Brain pericyte (primary cell): ENCODE data around the gene NDRG4.

Source experiments
- DNase-seq: peaks from one replicate; pipeline ENCODE4 v3.0.0-alpha.2; 2012; ENCODE audit warnings: low read depth, low spot score

The NDRG4 gene, protein sequence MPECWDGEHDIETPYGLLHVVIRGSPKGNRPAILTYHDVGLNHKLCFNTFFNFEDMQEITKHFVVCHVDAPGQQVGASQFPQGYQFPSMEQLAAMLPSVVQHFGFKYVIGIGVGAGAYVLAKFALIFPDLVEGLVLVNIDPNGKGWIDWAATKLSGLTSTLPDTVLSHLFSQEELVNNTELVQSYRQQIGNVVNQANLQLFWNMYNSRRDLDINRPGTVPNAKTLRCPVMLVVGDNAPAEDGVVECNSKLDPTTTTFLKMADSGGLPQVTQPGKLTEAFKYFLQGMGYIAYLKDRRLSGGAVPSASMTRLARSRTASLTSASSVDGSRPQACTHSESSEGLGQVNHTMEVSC

DNA sequence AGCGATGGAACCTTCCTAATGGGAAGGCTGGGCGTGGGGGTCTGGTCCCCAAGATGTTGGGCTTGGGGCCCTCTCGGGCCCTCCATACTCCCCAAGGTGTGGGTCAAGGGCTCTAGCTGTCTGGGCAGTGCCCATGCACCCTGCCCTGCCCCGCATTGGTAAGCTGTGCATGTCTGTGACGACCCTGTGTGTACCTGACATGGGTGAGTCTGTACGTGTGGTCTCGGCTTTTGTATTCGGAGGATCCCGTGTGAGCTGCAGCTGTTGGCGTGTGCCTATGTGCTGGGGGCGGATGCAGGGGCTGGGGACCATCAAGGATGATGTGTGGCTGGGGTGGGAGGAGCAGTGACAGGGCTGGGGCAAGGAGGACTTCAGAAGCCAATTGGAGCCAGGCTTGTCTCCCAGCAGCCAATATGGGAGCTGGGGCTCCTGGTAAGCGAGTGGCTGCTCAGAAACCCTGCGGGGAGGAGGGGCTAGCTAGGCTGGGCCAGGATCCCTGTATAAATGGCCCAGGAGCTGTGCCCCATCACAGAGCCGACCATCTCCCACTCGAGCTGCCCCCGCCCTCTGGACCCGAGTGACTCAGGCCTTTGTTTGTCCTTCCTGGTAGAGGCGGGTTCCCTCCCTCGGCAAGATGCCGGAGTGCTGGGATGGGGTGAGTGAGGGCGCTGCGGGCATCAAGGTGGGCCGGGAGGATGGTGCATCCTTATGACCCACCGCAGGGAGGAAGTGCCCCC, at the start of gene NDRG4:
Gene NDRG4, plus strand, starts transcription at position 529 of the 737 bp plus-strand sequence. Its CDS starts 106 bp downstream, at position 635.
- peak; percentile 42 for DNase-seq

GRCh38 chr16:58450590-58450989, 49.4 kb upstream of the NDRG4 start:
- no peak for DNase-seq

DNA sequence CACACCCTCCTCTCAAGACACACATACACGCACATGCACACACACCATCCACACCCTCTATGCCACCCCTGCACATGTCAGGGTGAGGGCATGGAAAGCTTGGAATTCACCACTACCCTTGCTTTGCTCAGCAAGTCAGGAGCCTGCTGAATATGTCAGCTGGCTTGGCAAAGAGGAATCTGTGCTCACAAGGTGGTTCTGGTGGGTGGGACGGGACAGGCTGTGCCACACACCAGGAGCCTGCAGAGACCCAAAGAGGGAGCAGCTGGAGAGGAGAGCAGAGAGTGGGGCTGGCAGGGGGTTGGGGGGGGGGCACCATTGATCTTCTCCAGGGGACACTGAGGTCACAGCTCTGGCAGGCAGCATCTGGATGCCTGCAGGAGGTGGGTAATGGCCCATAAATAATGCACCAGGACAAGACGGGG, 48.7 kb upstream of the NDRG4 start:
- no peak for DNase-seq

DNA sequence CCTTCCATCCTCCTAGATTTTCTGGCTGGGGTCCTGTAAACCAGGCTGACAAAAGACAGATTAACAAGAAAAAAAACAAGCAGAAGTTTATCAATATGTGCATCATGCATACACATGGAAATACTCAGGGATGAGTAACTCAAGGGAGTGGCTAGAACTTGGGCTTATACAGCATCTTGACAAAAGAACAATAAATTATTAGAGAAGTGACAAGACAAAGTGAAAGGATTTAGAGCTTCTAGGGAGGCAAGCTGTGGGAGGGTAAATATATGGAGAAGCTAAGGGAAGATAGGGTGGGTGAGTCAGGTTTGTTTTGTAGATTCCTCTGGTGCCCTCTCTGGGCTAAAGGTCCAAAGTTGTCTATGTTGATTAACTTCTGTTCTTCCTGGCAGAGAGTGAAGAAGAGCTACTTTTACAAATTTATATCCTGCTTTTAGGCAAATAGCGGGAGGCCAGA, 48.0 kb upstream of the NDRG4 start:
- DNase-seq = no peak

DNA sequence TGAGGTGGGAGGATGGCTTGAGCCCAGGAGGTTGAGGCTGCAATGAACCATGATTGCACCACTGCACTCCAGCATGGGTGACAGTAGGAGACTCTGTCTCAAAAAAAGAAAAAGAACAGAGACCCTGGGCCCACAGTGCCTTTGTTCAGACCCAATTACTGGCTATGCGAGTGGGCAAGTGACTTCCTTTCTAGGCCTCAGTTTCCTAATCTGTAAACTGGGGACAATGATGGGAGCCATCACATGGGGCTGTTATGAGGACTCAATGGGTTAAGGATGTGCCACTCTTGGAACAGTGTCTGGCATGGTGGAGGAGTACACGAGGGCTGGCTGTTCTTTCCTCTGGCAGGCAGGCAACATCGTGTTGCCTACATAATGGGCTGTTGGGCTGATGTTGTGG, 47.3 kb upstream of the NDRG4 start:
- no peak for DNase-seq

- DNase-seq = no peak
These were observed 45.8 kb upstream of the NDRG4 start for GRCh38 chr16:58454178-58454577.

- DNase-seq = no peak
These were observed 45.1 kb upstream of the NDRG4 start for GRCh38 chr16:58454856-58455255.

GRCh38 chr16:58455750-58456149, 44.2 kb upstream of the NDRG4 start:
- DNase-seq = no peak

DNA sequence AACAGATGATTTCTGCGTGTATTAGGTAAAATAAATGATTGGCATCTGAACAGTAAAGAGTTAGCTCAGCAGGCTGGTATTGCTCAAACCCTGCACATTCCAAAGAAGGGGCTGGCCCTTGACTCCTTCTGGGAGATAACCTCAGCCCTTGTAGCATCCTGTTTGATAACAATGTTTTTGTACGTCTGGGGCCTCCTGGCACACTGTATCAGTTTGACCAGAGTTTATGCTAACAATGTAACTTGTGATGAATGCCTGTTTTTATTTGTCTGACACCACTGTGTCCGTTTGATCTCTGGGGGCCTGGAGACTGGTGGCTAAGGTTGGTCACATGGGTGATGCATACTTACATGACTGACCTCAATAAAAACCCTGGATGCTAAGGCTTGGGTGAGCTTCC, 43.8 kb upstream of the NDRG4 start:
- no peak for DNase-seq

GRCh38 chr16:58458606-58459343, 41.2 kb upstream of the NDRG4 start:
- no peak for DNase-seq

- DNase-seq = no peak
These were observed 40.4 kb upstream of the NDRG4 start for GRCh38 chr16:58459344-58460218.

DNA sequence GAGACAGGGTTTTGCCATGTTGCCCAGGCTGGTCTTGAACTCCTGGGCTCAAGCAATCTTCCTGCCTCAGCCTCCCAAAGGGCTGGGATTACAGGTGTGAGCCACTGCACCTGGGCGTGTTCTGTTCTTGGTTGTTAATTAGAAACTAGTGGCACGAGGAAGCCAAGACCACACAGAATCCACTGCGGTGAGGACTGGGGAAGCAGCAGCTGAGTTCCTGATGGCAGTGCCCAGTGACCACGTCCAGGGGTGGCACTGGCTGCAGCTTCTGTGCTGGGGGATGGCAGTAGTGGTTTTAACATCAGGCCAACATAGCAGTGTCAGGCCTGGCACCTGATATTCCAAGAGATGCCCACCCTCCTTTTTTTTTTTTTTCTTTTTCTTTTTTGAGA, 39.7 kb upstream of the NDRG4 start:
- DNase-seq = no peak

GRCh38 chr16:58461056-58461455, 38.9 kb upstream of the NDRG4 start:
- DNase-seq = no peak

- DNase-seq = no peak
These were observed 38.3 kb upstream of the NDRG4 start for GRCh38 chr16:58461640-58462039.

DNA sequence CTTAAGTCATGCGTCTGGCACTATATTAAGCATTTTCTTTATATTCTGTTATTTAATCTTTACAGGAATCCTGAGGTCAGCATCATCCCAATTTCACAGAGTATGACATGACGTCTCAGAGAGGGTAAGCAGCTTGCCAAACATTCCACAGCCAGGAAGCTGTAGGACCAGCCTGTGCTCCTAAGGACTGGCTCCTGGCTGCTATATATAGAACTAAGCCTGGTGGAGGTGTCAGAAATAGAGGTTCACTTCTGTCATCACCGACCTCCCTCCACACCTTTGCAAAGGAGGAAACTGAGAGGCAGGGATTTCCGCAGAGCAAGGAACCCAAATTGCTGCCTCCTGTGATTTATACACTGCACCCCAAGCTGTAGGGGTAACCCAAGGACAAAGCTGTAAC, 37.9 kb upstream of the NDRG4 start:
- DNase-seq = no peak

GRCh38 chr16:58462499-58462996, 37.4 kb upstream of the NDRG4 start:
- DNase-seq = no peak

GRCh38 chr16:58462997-58463941, 36.7 kb upstream of the NDRG4 start:
- DNase-seq = no peak

DNA sequence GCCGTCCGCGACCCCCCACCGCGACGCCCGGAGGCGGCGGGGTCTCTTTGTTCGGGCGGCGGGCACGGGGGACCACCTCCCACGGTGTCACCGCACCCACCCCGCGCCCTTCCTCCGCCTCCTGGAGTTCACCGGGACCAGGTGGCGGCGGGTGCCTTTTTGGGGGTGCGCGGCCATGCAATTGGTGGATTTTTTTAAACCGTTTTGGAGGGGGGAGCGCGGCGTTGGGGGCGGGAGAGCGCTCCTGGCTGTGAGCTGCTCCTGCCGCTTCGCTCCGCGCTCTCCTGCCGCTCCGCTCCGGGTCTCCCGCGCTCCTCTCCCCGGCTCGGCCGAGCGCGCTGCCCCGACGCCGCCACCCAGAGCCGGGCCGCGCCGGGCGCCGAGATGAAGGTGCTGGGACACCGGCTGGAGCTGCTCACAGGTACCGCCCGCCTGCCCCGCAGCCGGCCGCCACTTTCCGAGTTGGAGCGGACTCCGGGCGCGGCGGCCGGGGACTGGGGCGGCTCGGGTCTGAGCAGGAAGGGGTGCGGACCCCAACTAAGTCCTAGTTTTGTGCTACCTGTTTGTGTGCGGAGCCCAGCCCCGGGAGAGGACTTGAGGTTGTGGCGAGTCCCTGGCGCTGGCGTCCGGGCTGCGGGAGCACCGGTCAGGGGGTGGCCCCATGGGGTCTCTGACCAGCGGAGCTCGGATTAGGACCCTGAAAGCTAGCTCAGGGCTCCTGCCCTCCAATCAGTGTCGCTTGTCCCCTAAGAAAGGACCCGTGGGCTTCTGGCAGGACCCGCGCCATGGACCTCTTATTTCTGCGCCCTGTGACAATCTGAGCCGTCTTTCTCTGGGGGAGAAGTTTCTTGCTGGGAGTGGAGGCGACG, 35.7 kb upstream of the NDRG4 start:
- no peak for DNase-seq
